Activated CD8-positive, alpha-beta memory T cell treated with anti-CD3 and anti-CD28 coated beads, Interleukin-2, amount 50 U/mL, for 24 hours (primary cell): ENCODE results near the gene SYMPK.
"Not testable (repeated sequence)": the region's sequence is repeated elsewhere in the genome, so short reads cannot be mapped to it uniquely, and the experiment has no call there.

Source experiments
- DNase-seq: peaks from one replicate; pipeline ENCODE4 v3.0.0-alpha.2; 2020; ENCODE audit errors: extremely low read depth

SYMPK gene

GRCh38 chr19:45862564-45863334 is at the start of gene SYMPK:
Gene SYMPK (minus strand): TSS chr19:45863147. CDS start chr19:45854495, 8,652 bp downstream.
- peak; percentile 94 for DNase-seq

GRCh38 chr19:45911291-45911690 is 48.3 kb upstream of the SYMPK start:
- no peak for DNase-seq

GRCh38 chr19:45908956-45909355 is 46.0 kb upstream of the SYMPK start:
- DNase-seq = no peak

- no peak for DNase-seq
Measured at GRCh38 chr19:45906221-45906620, 43.3 kb upstream of the SYMPK start.

- no peak for DNase-seq
Measured at GRCh38 chr19:45905011-45905410, 42.1 kb upstream of the SYMPK start.

- peak; percentile 97 for DNase-seq
Measured at GRCh38 chr19:45902651-45903625, 40.0 kb upstream of the SYMPK start.

GRCh38 chr19:45901912-45902650 is 39.1 kb upstream of the SYMPK start, which contains the start of gene MYPOP:
Gene MYPOP (minus strand): TSS chr19:45902613. CDS start chr19:45901773, 840 bp downstream.
- DNase-seq = no peak

GRCh38 chr19:45901432-45901911 is 38.5 kb upstream of the SYMPK start:
- DNase-seq = no peak

GRCh38 chr19:45900738-45901431 is 37.9 kb upstream of the SYMPK start:
- DNase-seq = no peak

- DNase-seq = no peak
Measured at GRCh38 chr19:45899919-45900589, 37.1 kb upstream of the SYMPK start.

- no peak for DNase-seq
Measured at GRCh38 chr19:45899253-45899652, 36.3 kb upstream of the SYMPK start.

- DNase-seq = no peak
Measured at GRCh38 chr19:45897261-45897812, 34.4 kb upstream of the SYMPK start.

GRCh38 chr19:45895983-45896599 is 33.1 kb upstream of the SYMPK start:
- not testable (repeated sequence) for DNase-seq

GRCh38 chr19:45895519-45895972 is 32.6 kb upstream of the SYMPK start:
- DNase-seq = no peak

GRCh38 chr19:45890877-45891276 is 27.9 kb upstream of the SYMPK start:
- DNase-seq = no peak

- DNase-seq = no peak
Measured at GRCh38 chr19:45889210-45889885, 26.4 kb upstream of the SYMPK start.

- DNase-seq = no peak
Measured at GRCh38 chr19:45887200-45887710, 24.3 kb upstream of the SYMPK start.

- peak; percentile 74 for DNase-seq
Measured at GRCh38 chr19:45886427-45887199, 23.7 kb upstream of the SYMPK start.
